NK-92 (cell line): ENCODE results near the gene MMP14.
"Not testable (repeated sequence)": the region's sequence is repeated elsewhere in the genome, so short reads cannot be mapped to it uniquely, and the experiment has no call there.

Experiments used
- DNase-seq: peaks from one replicate; lab custom pipeline; 2025; ENCODE audit not compliant: unreplicated experiment; lab: John Stamatoyannopoulos, UW

Gene MMP14

GRCh38 chr14:22856428-22856827, 20.0 kb downstream of the MMP14 start:
- no peak for DNase-seq

GRCh38 chr14:22860377-22860776, 24.0 kb downstream of the MMP14 start:
- not testable (repeated sequence) for DNase-seq

GRCh38 chr14:22861651-22862050, 25.3 kb downstream of the MMP14 start:
- no peak for DNase-seq

GRCh38 chr14:22864979-22865378, 28.6 kb downstream of the MMP14 start:
- DNase-seq, result no peak

GRCh38 chr14:22865424-22866405, 29.3 kb downstream of the MMP14 start:
- no peak for DNase-seq

- no peak for DNase-seq
These were observed 30.5 kb downstream of the MMP14 start for GRCh38 chr14:22866874-22867273.

- no peak for DNase-seq
These were observed 34.4 kb downstream of the MMP14 start for GRCh38 chr14:22870811-22871223.

- DNase-seq, result no peak
These were observed 35.0 kb downstream of the MMP14 start, which contains the start of gene LRP10 for GRCh38 chr14:22871224-22872032. Gene LRP10, plus strand, starts transcription at chr14:22871740. Its CDS starts 564 bp downstream, at chr14:22872304.

GRCh38 chr14:22872033-22872832, 35.8 kb downstream of the MMP14 start:
- no peak for DNase-seq

GRCh38 chr14:22872833-22873520, 36.6 kb downstream of the MMP14 start:
- no peak for DNase-seq

- DNase-seq, result no peak
These were observed 38.8 kb downstream of the MMP14 start for GRCh38 chr14:22875003-22875747.

- DNase-seq, result no peak
These were observed 39.4 kb downstream of the MMP14 start for GRCh38 chr14:22875748-22876319.

GRCh38 chr14:22877000-22877501, 40.7 kb downstream of the MMP14 start:
- no peak for DNase-seq

GRCh38 chr14:22878271-22879246, 42.2 kb downstream of the MMP14 start:
- no peak for DNase-seq

GRCh38 chr14:22882064-22882463, 45.7 kb downstream of the MMP14 start:
- no peak for DNase-seq

- DNase-seq, result no peak
These were observed 46.3 kb downstream of the MMP14 start for GRCh38 chr14:22882529-22883172.
